HEK293 (cell line): Measurements from ENCODE around the gene CDC14A.

Experiments used
- HOXA7 ChIP-seq: sonication (generic); formaldehyde crosslinking; IDR thresholded peaks from 2 replicates; pipeline ENCODE4 v1.8.1; 2022; ENCODE audit warnings: missing genetic modification reagents, borderline replicate concordance
- INSM2 ChIP-seq: fragments of 450-650 bp; formaldehyde crosslinking; IDR thresholded peaks from 2 replicates; pipeline ENCODE4 v1.5.1; 2016; ENCODE audit warnings: missing biosample characterization, missing genetic modification characterization
- KLF16 ChIP-seq: fragments of 450-650 bp; formaldehyde crosslinking; IDR thresholded peaks from 2 replicates; pipeline ENCODE4 v1.5.1; 2017; ENCODE audit warnings: missing biosample characterization, missing genetic modification characterization
- KLF17 ChIP-seq: fragments of 450-650 bp; formaldehyde crosslinking; IDR thresholded peaks from 2 replicates; pipeline ENCODE4 v1.5.1; 2016; ENCODE audit warnings: missing biosample characterization, missing genetic modification characterization
- SCRT1 ChIP-seq: fragments of 450-650 bp; formaldehyde crosslinking; IDR thresholded peaks from 2 replicates; pipeline ENCODE4 v1.5.1; 2016; ENCODE audit warnings: missing biosample characterization, missing genetic modification characterization, borderline replicate concordance
- SCRT2 ChIP-seq: fragments of 450-650 bp; formaldehyde crosslinking; IDR thresholded peaks from 2 replicates; pipeline ENCODE4 v1.5.1; 2016; ENCODE audit warnings: missing biosample characterization, missing genetic modification characterization
- SP2 ChIP-seq: fragments of 450-650 bp; formaldehyde crosslinking; IDR thresholded peaks from 2 replicates; pipeline ENCODE4 v1.5.1; 2016; ENCODE audit warnings: missing biosample characterization, missing genetic modification characterization
- ZBTB8A ChIP-seq: fragments of 450-650 bp; formaldehyde crosslinking; IDR thresholded peaks from 2 replicates; pipeline ENCODE4 v1.5.1; 2016; ENCODE audit warnings: missing biosample characterization, missing genetic modification characterization
- ZFP3 ChIP-seq: fragments of 450-650 bp; formaldehyde crosslinking; IDR thresholded peaks from 2 replicates; pipeline ENCODE4 v1.5.1; 2016; ENCODE audit warnings: low read depth, missing biosample characterization, missing genetic modification characterization
- ZFP69B ChIP-seq: fragments of 450-650 bp; formaldehyde crosslinking; IDR thresholded peaks from 2 replicates; pipeline ENCODE4 v1.5.1; 2016; ENCODE audit warnings: missing biosample characterization, missing genetic modification characterization
- ZIC2 ChIP-seq: fragments of 450-650 bp; formaldehyde crosslinking; IDR thresholded peaks from 2 replicates; pipeline ENCODE4 v1.5.1; 2016; ENCODE audit warnings: missing biosample characterization, missing genetic modification characterization
- ZNF10 ChIP-seq: fragments of 450-650 bp; formaldehyde crosslinking; IDR thresholded peaks from 2 replicates; pipeline ENCODE4 v1.5.1; 2017; ENCODE audit warnings: missing biosample characterization, missing genetic modification characterization
- ZNF112 ChIP-seq: fragments of 450-650 bp; formaldehyde crosslinking; IDR thresholded peaks from 2 replicates; pipeline ENCODE4 v1.5.0; 2017; ENCODE audit warnings: missing biosample characterization, missing genetic modification characterization
- ZNF140 ChIP-seq: fragments of 450-650 bp; formaldehyde crosslinking; IDR thresholded peaks from 2 replicates; pipeline ENCODE4 v1.5.1; 2016; ENCODE audit warnings: missing biosample characterization, missing genetic modification characterization
- ZNF16 ChIP-seq: fragments of 450-650 bp; formaldehyde crosslinking; IDR thresholded peaks from 2 replicates; pipeline ENCODE4 v1.5.1; 2016; ENCODE audit warnings: low read depth, missing biosample characterization, missing genetic modification characterization
- ZNF214 ChIP-seq: fragments of 450-650 bp; formaldehyde crosslinking; IDR thresholded peaks from 2 replicates; pipeline ENCODE4 v1.5.1; 2017; ENCODE audit warnings: missing biosample characterization, mild to moderate bottlenecking, missing genetic modification characterization, borderline replicate concordance
- ZNF274 ChIP-seq, 2 experiments: fragments of 200-500 bp in 1 of 2; fragments of 450-650 bp in 1 of 2; sonication (Bioruptor generic) in 1 of 2; formaldehyde crosslinking in 1 of 2; IDR thresholded peaks; 2 replicates each; pipeline versions ENCODE4 v1.5.1 to v1.6.1; 2014 to 2016; ENCODE audit warnings: borderline replicate concordance in 1 of 2, inconsistent platforms in 1 of 2, low read length in 1 of 2, missing biosample characterization in 1 of 2, missing genetic modification characterization in 1 of 2
- ZNF518A ChIP-seq: fragments of 450-650 bp; formaldehyde crosslinking; conservative IDR thresholded peaks from 2 replicates; pipeline ENCODE4 v1.5.1; 2016; ENCODE audit warnings: low read depth, missing biosample characterization, missing genetic modification characterization
- ZNF529 ChIP-seq: fragments of 450-650 bp; formaldehyde crosslinking; IDR thresholded peaks from 2 replicates; pipeline ENCODE4 v1.5.1; 2017; ENCODE audit warnings: missing genetic modification characterization, missing biosample characterization; ENCODE audit not compliant: insufficient replicate concordance
- ZNF621 ChIP-seq: fragments of 450-650 bp; formaldehyde crosslinking; IDR thresholded peaks from 2 replicates; pipeline ENCODE4 v1.5.1; 2017; ENCODE audit warnings: missing biosample characterization, missing genetic modification characterization
- ZNF624 ChIP-seq: fragments of 450-650 bp; formaldehyde crosslinking; IDR thresholded peaks from 2 replicates; pipeline ENCODE4 v1.5.1; 2017; ENCODE audit warnings: missing biosample characterization, missing genetic modification characterization
- ZNF645 ChIP-seq: fragments of 450-650 bp; formaldehyde crosslinking; IDR thresholded peaks from 2 replicates; pipeline ENCODE4; 2016; ENCODE audit warnings: missing biosample characterization, missing genetic modification characterization
- ZNF660 ChIP-seq: fragments of 450-650 bp; IDR thresholded peaks from 2 replicates; pipeline ENCODE4 v1.5.1; 2018; ENCODE audit warnings: missing biosample characterization, mild to moderate bottlenecking, missing genetic modification characterization
- ZNF677 ChIP-seq: fragments of 450-650 bp; IDR thresholded peaks from 2 replicates; pipeline ENCODE4 v1.5.0; 2018; ENCODE audit warnings: missing biosample characterization, mild to moderate bottlenecking, missing genetic modification characterization, moderate library complexity
- ZSCAN18 ChIP-seq: fragments of 450-650 bp; formaldehyde crosslinking; IDR thresholded peaks from 2 replicates; pipeline ENCODE4 v1.5.1; 2016; ENCODE audit warnings: missing biosample characterization, missing genetic modification characterization
- ZXDB ChIP-seq: fragments of 450-650 bp; formaldehyde crosslinking; IDR thresholded peaks from 2 replicates; pipeline ENCODE4 v1.5.1; 2016; ENCODE audit warnings: missing biosample characterization, missing genetic modification characterization
- TF ChIP-seq, protein P1 (sequence below): fragments of 450-650 bp; IDR thresholded peaks from 2 replicates; pipeline ENCODE4 v1.5.1; 2018; ENCODE audit warnings: missing biosample characterization, missing genetic modification characterization

Gene CDC14A

GRCh38 chr1:100351095-100351887, 1.0 kb upstream of the CDC14A start (continued):
- TF ChIP-seq ZNF660 (peak; percentile 75), ZBTB8A (peak; percentile 62; the same call in 1 of the 2 replicates), ZNF112 (tag by site-specific recombination) (no peak), ZNF274 (IDR thresholded peaks at IDR 0.05; ENCODE audit: low read length) (no peak), ZNF274 (tag by site-specific recombination; IDR thresholded peaks at IDR 0.05; ENCODE audit: borderline replicate concordance) (no peak), SP2 (tag by site-specific recombination) (peak; percentile 81), KLF17 (tag by site-specific recombination) (0 out of 2 replicates have a peak, but pooled peaks have one; percentile 20), SCRT2 (tag by site-specific recombination) (peak; percentile 68; the same call in 1 of the 2 replicates), ZNF16 (tag by site-specific recombination) (no peak), ZSCAN18 (no peak), ZNF214 (tag by site-specific recombination) (no peak), ZFP69B (tag by site-specific recombination) (0 out of 2 replicates have a peak, but pooled peaks have one; percentile 9), ZNF529 (tag by site-specific recombination) (no peak), ZXDB (tag by site-specific recombination) (peak; percentile 17), INSM2 (tag by site-specific recombination) (no peak), ZFP3 (tag by site-specific recombination) (no peak), ZNF624 (tag by site-specific recombination) (no peak), ZNF518A (tag by site-specific recombination) (no peak), KLF16 (tag by site-specific recombination) (no peak), SCRT1 (tag by site-specific recombination) (peak; percentile 68; the same call in 1 of the 2 replicates), ZNF140 (no peak), ZNF677 (no peak), ZNF10 (tag by site-specific recombination) (peak; percentile 100), ZNF621 (tag by site-specific recombination) (no peak), ZIC2 (0 out of 2 replicates have a peak, but pooled peaks have one; percentile 38), HOXA7 (no peak), ZNF645 (tag by site-specific recombination) (no peak)
- TF ChIP-seq, protein P1, sequence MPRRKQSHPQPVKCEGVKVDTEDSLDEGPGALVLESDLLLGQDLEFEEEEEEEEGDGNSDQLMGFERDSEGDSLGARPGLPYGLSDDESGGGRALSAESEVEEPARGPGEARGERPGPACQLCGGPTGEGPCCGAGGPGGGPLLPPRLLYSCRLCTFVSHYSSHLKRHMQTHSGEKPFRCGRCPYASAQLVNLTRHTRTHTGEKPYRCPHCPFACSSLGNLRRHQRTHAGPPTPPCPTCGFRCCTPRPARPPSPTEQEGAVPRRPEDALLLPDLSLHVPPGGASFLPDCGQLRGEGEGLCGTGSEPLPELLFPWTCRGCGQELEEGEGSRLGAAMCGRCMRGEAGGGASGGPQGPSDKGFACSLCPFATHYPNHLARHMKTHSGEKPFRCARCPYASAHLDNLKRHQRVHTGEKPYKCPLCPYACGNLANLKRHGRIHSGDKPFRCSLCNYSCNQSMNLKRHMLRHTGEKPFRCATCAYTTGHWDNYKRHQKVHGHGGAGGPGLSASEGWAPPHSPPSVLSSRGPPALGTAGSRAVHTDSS (tag by site-specific recombination), result peak; percentile 50; the same call in 1 of the 2 replicates
